HepG2 (cell line): Measurements from ENCODE around the gene DCAF8. TPM values are rescaled to one million over a fixed set of nuclear protein-coding genes. Genes with fewer than 3 reads are reported as not detected.

Experiments used
- HOXD1 ChIP-seq: sonication (generic); formaldehyde crosslinking; IDR thresholded peaks from 2 replicates; pipeline ENCODE4 v1.5.0; 2020; ENCODE audit warnings: missing genetic modification reagents
- PHB2 ChIP-seq: fragments of 450-650 bp; IDR thresholded peaks from 2 replicates; pipeline ENCODE4 v1.6.1; 2018; ENCODE audit not compliant: partially characterized antibody
- SOX13 ChIP-seq, 3 experiments: fragments of 450-650 bp in 1 of 3; sonication (generic) in 1 of 3; formaldehyde crosslinking in 1 of 3; IDR thresholded peaks in 2 of 3; conservative IDR thresholded peaks in 1 of 3; 2 replicates each; pipeline versions ENCODE4 v1.5.0 to v1.6.1; 2016 to 2020; ENCODE audit warnings: antibody characterized with exemption in 1 of 3, mild to moderate bottlenecking in 1 of 3, missing compliant biosample characterization in 1 of 3, missing genetic modification reagents in 1 of 3, moderate library complexity in 1 of 3
- ZBTB1 ChIP-seq: sonication (generic); formaldehyde crosslinking; IDR thresholded peaks from 2 replicates; pipeline ENCODE4 v1.4.0; 2020; ENCODE audit warnings: missing genetic modification reagents, borderline replicate concordance
- ZNF546 ChIP-seq: sonication (generic); formaldehyde crosslinking; conservative IDR thresholded peaks from 2 replicates; pipeline ENCODE4 v1.8.1; 2023; ENCODE audit warnings: mild to moderate bottlenecking, missing genetic modification reagents
- ZNF891 ChIP-seq: sonication (generic); formaldehyde crosslinking; IDR thresholded peaks from 2 replicates; pipeline ENCODE4 v1.5.0; 2020; ENCODE audit warnings: mild to moderate bottlenecking, missing genetic modification reagents
- polyA plus RNA-seq, 8 experiments: library from polyadenylated mRNA; depleted of rRNA in 3 of 8; stranded (reverse) in 7 of 8; unstranded in 1 of 8; fragments of >200 nt; fragmentation: Illumina TruSeq in 4 of 8; extraction: Trizol in 4 of 8; gene quantifications; 2 replicates each; pipeline versions ENCODE4 v1.2.1 to v1.2.3, GENCODE V29; 2011 to 2016; ENCODE audit warnings: low read depth in 4 of 8, missing spikeins in 1 of 8, mixed read lengths in 1 of 8; ENCODE audit not compliant: insufficient read depth in 1 of 8
- total RNA-seq, 5 experiments: library from RNA; depleted of rRNA; stranded (reverse); fragments of >200 nt; fragmentation: Illumina TruSeq; extraction: Trizol; gene quantifications; 2 replicates each; pipeline ENCODE4 v1.2.3, GENCODE V29; 2016; ENCODE audit warnings: low read depth in 1 of 5
- TF ChIP-seq, protein P1 (sequence below): sonication (generic); formaldehyde crosslinking; IDR thresholded peaks from one replicate; pipeline ENCODE4 v1.5.1; 2020; ENCODE audit warnings: mild to moderate bottlenecking, missing genetic modification reagents; ENCODE audit errors: not compliant biosample characterization
- TF ChIP-seq, protein P2 (sequence below): sonication (generic); formaldehyde crosslinking; IDR thresholded peaks from 2 replicates; pipeline ENCODE4 v1.4.0; 2020; ENCODE audit warnings: missing genetic modification reagents
- TF ChIP-seq, protein P3 (sequence below): sonication (generic); formaldehyde crosslinking; IDR thresholded peaks from 2 replicates; pipeline ENCODE4 v1.4.0; 2020; ENCODE audit warnings: missing genetic modification reagents, borderline replicate concordance
- TF ChIP-seq, protein P4 (sequence below): sonication (generic); formaldehyde crosslinking; IDR thresholded peaks from 2 replicates; pipeline ENCODE4 v1.4.0; 2020; ENCODE audit warnings: missing genetic modification reagents, borderline replicate concordance

Gene DCAF8
- total and polyA plus RNA-seq, 2 of the 13 experiments (the other 11 are each of a cell fraction or from before 2014, with no cell fraction given), result 73.4 to 79.8 TPM

DNA sequence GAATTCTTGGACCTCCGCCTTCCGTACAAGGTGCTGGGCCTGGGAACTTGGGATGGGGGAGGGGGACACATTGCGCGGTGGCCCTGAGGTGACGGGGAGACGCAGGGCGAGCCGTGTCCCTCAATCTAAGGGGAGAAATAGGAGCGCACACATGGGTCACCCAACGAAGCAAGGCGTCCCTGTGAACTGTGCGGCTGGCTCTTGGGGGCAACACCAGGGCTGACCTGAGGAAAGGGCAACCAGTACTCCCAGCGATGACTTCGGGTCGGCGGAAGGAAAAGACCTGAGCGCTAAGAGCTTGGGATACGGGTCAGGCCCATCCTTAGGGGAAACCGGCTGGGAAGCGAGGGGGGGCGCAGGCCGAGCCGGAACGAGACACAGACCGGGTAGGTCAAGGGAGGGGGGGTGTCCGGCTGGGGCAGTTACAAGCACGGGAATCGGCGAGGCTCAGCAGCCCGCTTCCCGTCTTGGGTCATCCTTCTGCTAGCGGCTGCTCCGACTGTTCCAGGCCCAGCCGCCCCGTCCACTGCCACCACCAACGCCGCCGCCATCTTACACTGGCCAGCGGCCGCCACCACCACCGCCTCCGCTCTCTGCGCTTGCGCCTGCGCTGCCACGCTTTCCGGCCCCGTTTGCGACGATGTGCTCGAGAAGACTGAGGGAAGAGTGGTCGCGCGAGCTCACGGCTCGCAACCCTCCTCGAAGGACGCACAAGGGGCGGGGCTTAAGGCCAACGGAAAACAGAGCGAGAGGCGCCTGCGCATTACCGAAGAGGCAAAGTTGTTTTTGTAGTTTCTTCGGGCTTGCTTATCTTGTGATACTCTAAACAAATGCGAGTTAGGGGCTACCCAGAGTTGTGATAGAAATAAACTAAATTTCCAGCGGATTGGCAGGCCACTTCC, at the start of gene DCAF8 (continued):
- TF ChIP-seq, protein P1, sequence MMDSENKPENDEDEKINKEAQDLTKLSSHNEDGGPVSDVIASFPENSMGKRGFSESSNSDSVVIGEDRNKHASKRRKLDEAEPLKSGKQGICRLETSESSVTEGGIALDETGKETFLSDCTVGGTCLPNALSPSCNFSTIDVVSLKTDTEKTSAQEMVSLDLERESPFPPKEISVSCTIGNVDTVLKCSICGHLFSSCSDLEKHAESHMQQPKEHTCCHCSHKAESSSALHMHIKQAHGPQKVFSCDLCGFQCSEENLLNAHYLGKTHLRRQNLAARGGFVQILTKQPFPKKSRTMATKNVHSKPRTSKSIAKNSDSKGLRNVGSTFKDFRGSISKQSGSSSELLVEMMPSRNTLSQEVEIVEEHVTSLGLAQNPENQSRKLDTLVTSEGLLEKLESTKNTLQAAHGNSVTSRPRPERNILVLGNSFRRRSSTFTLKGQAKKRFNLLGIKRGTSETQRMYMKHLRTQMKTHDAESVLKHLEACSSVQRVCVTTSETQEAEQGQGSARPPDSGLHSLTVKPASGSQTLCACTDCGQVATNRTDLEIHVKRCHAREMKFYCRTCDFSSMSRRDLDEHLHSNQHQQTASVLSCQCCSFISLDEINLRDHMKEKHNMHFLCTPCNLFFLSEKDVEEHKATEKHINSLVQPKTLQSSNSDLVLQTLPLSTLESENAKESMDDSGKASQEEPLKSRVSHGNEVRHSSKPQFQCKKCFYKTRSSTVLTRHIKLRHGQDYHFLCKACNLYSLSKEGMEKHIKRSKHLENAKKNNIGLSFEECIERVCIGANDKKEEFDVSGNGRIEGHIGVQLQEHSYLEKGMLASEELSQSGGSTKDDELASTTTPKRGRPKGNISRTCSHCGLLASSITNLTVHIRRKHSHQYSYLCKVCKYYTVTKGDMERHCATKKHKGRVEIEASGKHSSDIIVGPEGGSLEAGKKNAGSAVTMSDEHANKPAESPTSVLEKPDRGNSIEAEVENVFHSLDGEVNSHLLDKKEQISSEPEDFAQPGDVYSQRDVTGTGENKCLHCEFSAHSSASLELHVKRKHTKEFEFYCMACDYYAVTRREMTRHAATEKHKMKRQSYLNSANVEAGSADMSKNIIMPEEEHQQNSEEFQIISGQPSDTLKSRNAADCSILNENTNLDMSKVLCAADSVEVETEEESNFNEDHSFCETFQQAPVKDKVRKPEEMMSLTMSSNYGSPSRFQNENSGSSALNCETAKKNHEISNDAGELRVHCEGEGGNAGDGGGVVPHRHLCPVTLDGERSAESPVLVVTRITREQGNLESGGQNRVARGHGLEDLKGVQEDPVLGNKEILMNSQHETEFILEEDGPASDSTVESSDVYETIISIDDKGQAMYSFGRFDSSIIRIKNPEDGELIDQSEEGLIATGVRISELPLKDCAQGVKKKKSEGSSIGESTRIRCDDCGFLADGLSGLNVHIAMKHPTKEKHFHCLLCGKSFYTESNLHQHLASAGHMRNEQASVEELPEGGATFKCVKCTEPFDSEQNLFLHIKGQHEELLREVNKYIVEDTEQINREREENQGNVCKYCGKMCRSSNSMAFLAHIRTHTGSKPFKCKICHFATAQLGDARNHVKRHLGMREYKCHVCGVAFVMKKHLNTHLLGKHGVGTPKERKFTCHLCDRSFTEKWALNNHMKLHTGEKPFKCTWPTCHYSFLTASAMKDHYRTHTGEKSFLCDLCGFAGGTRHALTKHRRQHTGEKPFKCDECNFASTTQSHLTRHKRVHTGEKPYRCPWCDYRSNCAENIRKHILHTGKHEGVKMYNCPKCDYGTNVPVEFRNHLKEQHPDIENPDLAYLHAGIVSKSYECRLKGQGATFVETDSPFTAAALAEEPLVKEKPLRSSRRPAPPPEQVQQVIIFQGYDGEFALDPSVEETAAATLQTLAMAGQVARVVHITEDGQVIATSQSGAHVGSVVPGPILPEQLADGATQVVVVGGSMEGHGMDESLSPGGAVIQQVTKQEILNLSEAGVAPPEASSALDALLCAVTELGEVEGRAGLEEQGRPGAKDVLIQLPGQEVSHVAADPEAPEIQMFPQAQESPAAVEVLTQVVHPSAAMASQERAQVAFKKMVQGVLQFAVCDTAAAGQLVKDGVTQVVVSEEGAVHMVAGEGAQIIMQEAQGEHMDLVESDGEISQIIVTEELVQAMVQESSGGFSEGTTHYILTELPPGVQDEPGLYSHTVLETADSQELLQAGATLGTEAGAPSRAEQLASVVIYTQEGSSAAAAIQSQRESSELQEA (CRISPR knock-in tag), result peak; percentile 63
- TF ChIP-seq ZNF891 (CRISPR knock-in tag) (peak; percentile 68; the same call in 1 of the 2 replicates), PHB2 (no peak), SOX13 (IDR thresholded peaks at IDR 0.05) (no peak), SOX13 (CRISPR knock-in tag; conservative IDR thresholded peaks at IDR 0.05 in 1 of 2, IDR thresholded peaks at IDR 0.05 in 1 of 2) (peak in 1 of 2 experiments; percentile 46; a peak in 1 of 4 replicates), ZNF546 (CRISPR knock-in tag) (peak; percentile 75; the same call in 1 of the 2 replicates), ZBTB1 (no peak), HOXD1 (CRISPR knock-in tag) (peak; percentile 62; the same call in 1 of the 2 replicates)
- TF ChIP-seq, protein P2, sequence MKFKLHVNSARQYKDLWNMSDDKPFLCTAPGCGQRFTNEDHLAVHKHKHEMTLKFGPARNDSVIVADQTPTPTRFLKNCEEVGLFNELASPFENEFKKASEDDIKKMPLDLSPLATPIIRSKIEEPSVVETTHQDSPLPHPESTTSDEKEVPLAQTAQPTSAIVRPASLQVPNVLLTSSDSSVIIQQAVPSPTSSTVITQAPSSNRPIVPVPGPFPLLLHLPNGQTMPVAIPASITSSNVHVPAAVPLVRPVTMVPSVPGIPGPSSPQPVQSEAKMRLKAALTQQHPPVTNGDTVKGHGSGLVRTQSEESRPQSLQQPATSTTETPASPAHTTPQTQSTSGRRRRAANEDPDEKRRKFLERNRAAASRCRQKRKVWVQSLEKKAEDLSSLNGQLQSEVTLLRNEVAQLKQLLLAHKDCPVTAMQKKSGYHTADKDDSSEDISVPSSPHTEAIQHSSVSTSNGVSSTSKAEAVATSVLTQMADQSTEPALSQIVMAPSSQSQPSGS (CRISPR knock-in tag), result peak; percentile 62
- TF ChIP-seq, protein P3, sequence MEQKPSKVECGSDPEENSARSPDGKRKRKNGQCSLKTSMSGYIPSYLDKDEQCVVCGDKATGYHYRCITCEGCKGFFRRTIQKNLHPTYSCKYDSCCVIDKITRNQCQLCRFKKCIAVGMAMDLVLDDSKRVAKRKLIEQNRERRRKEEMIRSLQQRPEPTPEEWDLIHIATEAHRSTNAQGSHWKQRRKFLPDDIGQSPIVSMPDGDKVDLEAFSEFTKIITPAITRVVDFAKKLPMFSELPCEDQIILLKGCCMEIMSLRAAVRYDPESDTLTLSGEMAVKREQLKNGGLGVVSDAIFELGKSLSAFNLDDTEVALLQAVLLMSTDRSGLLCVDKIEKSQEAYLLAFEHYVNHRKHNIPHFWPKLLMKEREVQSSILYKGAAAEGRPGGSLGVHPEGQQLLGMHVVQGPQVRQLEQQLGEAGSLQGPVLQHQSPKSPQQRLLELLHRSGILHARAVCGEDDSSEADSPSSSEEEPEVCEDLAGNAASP (CRISPR knock-in tag), result 0 out of 2 replicates have a peak, but pooled peaks have one; percentile 7
- TF ChIP-seq, protein P4, sequence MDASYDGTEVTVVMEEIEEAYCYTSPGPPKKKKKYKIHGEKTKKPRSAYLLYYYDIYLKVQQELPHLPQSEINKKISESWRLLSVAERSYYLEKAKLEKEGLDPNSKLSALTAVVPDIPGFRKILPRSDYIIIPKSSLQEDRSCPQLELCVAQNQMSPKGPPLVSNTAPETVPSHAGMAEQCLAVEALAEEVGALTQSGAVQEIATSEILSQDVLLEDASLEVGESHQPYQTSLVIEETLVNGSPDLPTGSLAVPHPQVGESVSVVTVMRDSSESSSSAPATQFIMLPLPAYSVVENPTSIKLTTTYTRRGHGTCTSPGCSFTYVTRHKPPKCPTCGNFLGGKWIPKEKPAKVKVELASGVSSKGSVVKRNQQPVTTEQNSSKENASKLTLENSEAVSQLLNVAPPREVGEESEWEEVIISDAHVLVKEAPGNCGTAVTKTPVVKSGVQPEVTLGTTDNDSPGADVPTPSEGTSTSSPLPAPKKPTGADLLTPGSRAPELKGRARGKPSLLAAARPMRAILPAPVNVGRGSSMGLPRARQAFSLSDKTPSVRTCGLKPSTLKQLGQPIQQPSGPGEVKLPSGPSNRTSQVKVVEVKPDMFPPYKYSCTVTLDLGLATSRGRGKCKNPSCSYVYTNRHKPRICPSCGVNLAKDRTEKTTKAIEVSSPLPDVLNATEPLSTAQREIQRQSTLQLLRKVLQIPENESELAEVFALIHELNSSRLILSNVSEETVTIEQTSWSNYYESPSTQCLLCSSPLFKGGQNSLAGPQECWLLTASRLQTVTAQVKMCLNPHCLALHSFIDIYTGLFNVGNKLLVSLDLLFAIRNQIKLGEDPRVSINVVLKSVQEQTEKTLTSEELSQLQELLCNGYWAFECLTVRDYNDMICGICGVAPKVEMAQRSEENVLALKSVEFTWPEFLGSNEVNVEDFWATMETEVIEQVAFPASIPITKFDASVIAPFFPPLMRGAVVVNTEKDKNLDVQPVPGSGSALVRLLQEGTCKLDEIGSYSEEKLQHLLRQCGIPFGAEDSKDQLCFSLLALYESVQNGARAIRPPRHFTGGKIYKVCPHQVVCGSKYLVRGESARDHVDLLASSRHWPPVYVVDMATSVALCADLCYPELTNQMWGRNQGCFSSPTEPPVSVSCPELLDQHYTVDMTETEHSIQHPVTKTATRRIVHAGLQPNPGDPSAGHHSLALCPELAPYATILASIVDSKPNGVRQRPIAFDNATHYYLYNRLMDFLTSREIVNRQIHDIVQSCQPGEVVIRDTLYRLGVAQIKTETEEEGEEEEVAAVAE (CRISPR knock-in tag), result no peak
